HCT116 (cell line): ENCODE data around the gene MTRR. TPM values are rescaled to one million over a fixed set of nuclear protein-coding genes. Genes with fewer than 3 reads are reported as not detected.

Experiments used
- ATAC-seq: fragments of 200-7000 bp; cut with Tn5 transposase; 2 replicates; pipeline ENCODE4 v1.9.1; 2020; ENCODE audit warnings: mild to moderate bottlenecking, moderate library complexity
- BruUV-seq: library from RNA; stranded (reverse); fragments of 400-500 nt; replicated peaks from 2 replicates; lab custom pipeline; 2021; lab: Mats Ljungman, UMichigan
- CTCF ChIA-PET: fragments of 300-600 bp; sonication (Branson Sonifier 250); formaldehyde crosslinking; loops from one replicate; lab custom pipeline; 2021; ENCODE audit warnings: antibody characterized with exemption; lab: Charles Lee
- POLR2A ChIA-PET: fragments of 300-600, 350-600 bp; sonication (Branson Sonifier 250); formaldehyde crosslinking; loops from one replicate; lab custom pipeline; 2021; ENCODE audit warnings: antibody characterized with exemption; lab: Charles Lee
- RAD21 ChIA-PET, 2 experiments: fragments of 300-600 bp; sonication (Branson Sonifier 250); formaldehyde crosslinking; loops; one replicate each; lab custom pipeline; 2023; ENCODE audit warnings: low total read pairs in 2 of 2; ENCODE audit not compliant: uncharacterized antibody in 2 of 2, unreplicated experiment in 2 of 2, low non-redundant PET in 1 of 2; lab: Charles Lee
- DNase-seq: peaks from one replicate; pipeline ENCODE4 v3.0.0-alpha.2; 2010; ENCODE audit warnings: low read depth, low spot score
- H2AFZ ChIP-seq: fragments of 200-600 bp; shearing (Covaris generic), sonication (generic); 2 replicates; pipeline ENCODE4 v1.6.1; 2017; ENCODE audit warnings: low read depth, mixed run types, mixed read lengths, antibody characterized with exemption, low read length; ENCODE audit not compliant: poor library complexity, severe bottlenecking
- H3K27ac ChIP-seq: 2 replicates; pipeline ENCODE4 v1.5.1; 2012; ENCODE audit warnings: low read depth, low read length
- H3K27me3 ChIP-seq: fragments of 200-600 bp; sonication (generic); 2 replicates; pipeline ENCODE4 v1.6.1; 2016; ENCODE audit warnings: mixed run types, low read length, mixed read lengths; ENCODE audit not compliant: insufficient read depth
- H3K36me3 ChIP-seq, 2 experiments: fragments of 200-500 bp in 1 of 2; fragments of 200-600 bp in 1 of 2; sonication (Bioruptor generic) in 1 of 2; sonication (generic) in 1 of 2; 2 replicates each; pipeline versions ENCODE4 v1.5.1 to v1.6.1; 2014 to 2016; ENCODE audit warnings: low read length in 2 of 2, inconsistent platforms in 1 of 2, mixed read lengths in 1 of 2, mixed run types in 1 of 2; ENCODE audit not compliant: insufficient read depth in 2 of 2, control insufficient read depth in 1 of 2
- H3K4me1 ChIP-seq, 2 experiments: fragments of 200-600 bp in 1 of 2; sonication (generic) in 1 of 2; 2 replicates each; pipeline versions ENCODE4 v1.5.1 to v1.6.1; 2012 to 2017; ENCODE audit warnings: low read length in 2 of 2, inconsistent platforms in 1 of 2, mild to moderate bottlenecking in 1 of 2, mixed read lengths in 1 of 2, mixed run types in 1 of 2, moderate library complexity in 1 of 2; ENCODE audit not compliant: insufficient read depth in 2 of 2, control insufficient read depth in 1 of 2
- H3K4me2 ChIP-seq: fragments of 200-600 bp; sonication (generic); 2 replicates; pipeline ENCODE4 v1.6.1; 2017; ENCODE audit warnings: mixed run types, low read length, mixed read lengths
- H3K4me3 ChIP-seq, 2 experiments: fragments of 200-600 bp in 1 of 2; sonication (generic) in 1 of 2; replicated peaks in 1 of 2; 2 replicates each; pipeline ENCODE4 v1.5.1; 2011 to 2016; ENCODE audit warnings: low read length in 2 of 2, control low read depth in 1 of 2, low read depth in 1 of 2, mild to moderate bottlenecking in 1 of 2, mixed read lengths in 1 of 2, mixed run types in 1 of 2
- H3K79me2 ChIP-seq: fragments of 200-600 bp; sonication (generic); 2 replicates; pipeline ENCODE4 v1.6.1; 2017; ENCODE audit warnings: mild to moderate bottlenecking, mixed run types, low read length, moderate library complexity, mixed read lengths; ENCODE audit not compliant: insufficient read depth
- H3K9ac ChIP-seq: fragments of 200-600 bp; sonication (generic); 2 replicates; pipeline ENCODE4 v1.6.1; 2016; ENCODE audit warnings: low read length, mixed read lengths
- H3K9me2 ChIP-seq: fragments of 200-600 bp; sonication (generic), shearing (Covaris generic); 2 replicates; pipeline ENCODE4 v1.6.1; 2017; ENCODE audit warnings: mixed run types, mild to moderate bottlenecking, moderate library complexity; ENCODE audit not compliant: insufficient read depth
- H3K9me3 ChIP-seq, 2 experiments: fragments of 200-500 bp in 1 of 2; fragments of 200-600 bp in 1 of 2; sonication (Bioruptor generic) in 1 of 2; sonication (generic) in 1 of 2; 2 replicates each; pipeline ENCODE4 v1.6.1; 2014 to 2017; ENCODE audit warnings: low read length in 2 of 2, mixed read lengths in 2 of 2, inconsistent platforms in 1 of 2, low read depth in 1 of 2, mild to moderate bottlenecking in 1 of 2, mixed run types in 1 of 2, moderate library complexity in 1 of 2; ENCODE audit not compliant: control insufficient read depth in 1 of 2, insufficient read depth in 1 of 2
- H4K20me1 ChIP-seq: fragments of 200-600 bp; sonication (generic), shearing (Covaris generic); 2 replicates; pipeline ENCODE4 v1.6.1; 2017; ENCODE audit warnings: mixed run types, mild to moderate bottlenecking, moderate library complexity; ENCODE audit not compliant: insufficient read depth
- CBX3 ChIP-seq: IDR thresholded peaks from 2 replicates; pipeline ENCODE4 v1.6.1; 2012; ENCODE audit warnings: low read depth
- EGR1 ChIP-seq: IDR thresholded peaks from 2 replicates; pipeline ENCODE4 v1.6.1; 2012; ENCODE audit warnings: low read depth
- ELF1 ChIP-seq: IDR thresholded peaks from 2 replicates; pipeline ENCODE4 v1.6.1; 2012; ENCODE audit warnings: low read depth, borderline replicate concordance
- EZH2 ChIP-seq: fragments of 200-600 bp; sonication (generic); IDR thresholded peaks from 2 replicates; pipeline ENCODE4 v1.6.1; 2017; ENCODE audit warnings: antibody characterized with exemption, mixed run types
- EZH2phosphoT487 ChIP-seq: fragments of 200-600 bp; IDR thresholded peaks from 2 replicates; pipeline ENCODE4 v1.6.1; 2018; ENCODE audit warnings: antibody characterized with exemption, borderline replicate concordance
- FOSL1 ChIP-seq: IDR thresholded peaks from 2 replicates; pipeline ENCODE4 v1.6.1; 2012; ENCODE audit warnings: low read depth
- JUND ChIP-seq: IDR thresholded peaks from 2 replicates; pipeline ENCODE4 v1.6.1; 2012
- POLR2AphosphoS5 ChIP-seq: IDR thresholded peaks from 2 replicates; pipeline ENCODE4 v1.6.1; 2011; ENCODE audit warnings: mild to moderate bottlenecking, low read depth, low read length, moderate library complexity
- RAD21 ChIP-seq: IDR thresholded peaks from 2 replicates; pipeline ENCODE4 v1.6.1; 2012; ENCODE audit warnings: low read depth, mild to moderate bottlenecking
- SIN3A ChIP-seq: IDR thresholded peaks from 2 replicates; pipeline ENCODE4 v1.6.1; 2012; ENCODE audit warnings: low read depth
- SRF ChIP-seq: IDR thresholded peaks from 2 replicates; pipeline ENCODE4 v1.6.1; 2012; ENCODE audit warnings: low read depth
- YY1 ChIP-seq: IDR thresholded peaks from 2 replicates; pipeline ENCODE4 v1.6.1; 2011; ENCODE audit warnings: low read length, low read depth, moderate library complexity, mild to moderate bottlenecking; ENCODE audit not compliant: insufficient replicate concordance; ENCODE audit errors: extremely low read depth
- ZFX ChIP-seq: fragments of 450-650 bp; IDR thresholded peaks from 2 replicates; pipeline ENCODE4 v1.6.1; 2017
- ZNF274 ChIP-seq: fragments of 200-500 bp; sonication (Bioruptor generic); IDR thresholded peaks from 2 replicates; pipeline ENCODE4 v1.6.1; 2014; ENCODE audit warnings: mild to moderate bottlenecking, low read depth, low read length, inconsistent platforms
- intact Hi-C: fragments of 100-400 bp; cut with micrococcal nuclease; formaldehyde crosslinking; loops from 2 replicates; pipeline ENCODE4 v1.10.0; 2022
- total RNA-seq: library from RNA; stranded (reverse); gene quantifications from one replicate; pipeline ENCODE4 v1.2.1, GENCODE V29; 2021; ENCODE audit not compliant: unreplicated experiment
- TF ChIP-seq, protein P1 (sequence below): IDR thresholded peaks from 2 replicates; pipeline ENCODE4 v1.6.1; 2012
- TF ChIP-seq, protein P2 (sequence below): IDR thresholded peaks from 2 replicates; pipeline ENCODE4 v1.6.1; 2011; ENCODE audit warnings: mild to moderate bottlenecking, low read length, moderate library complexity; ENCODE audit not compliant: insufficient replicate concordance; ENCODE audit errors: extremely low read depth
- TF ChIP-seq, protein P3 (sequence below), 3 experiments: fragments of 200-600 bp in 1 of 3; sonication (generic) in 1 of 3; IDR thresholded peaks in 2 of 3; conservative IDR thresholded peaks in 1 of 3; 2 replicates each; pipeline ENCODE4 v1.5.1; 2012 to 2017; ENCODE audit warnings: low read depth in 2 of 3, low read length in 2 of 3, antibody characterized with exemption in 1 of 3, borderline replicate concordance in 1 of 3, control low read depth in 1 of 3, mild to moderate bottlenecking in 1 of 3, mixed read lengths in 1 of 3, mixed run types in 1 of 3, moderate library complexity in 1 of 3; ENCODE audit not compliant: insufficient read depth in 1 of 3
- TF ChIP-seq, protein P4 (sequence below): IDR thresholded peaks from 2 replicates; pipeline ENCODE4 v1.6.1; 2012; ENCODE audit warnings: low read depth
- TF ChIP-seq, protein P5 (sequence below): IDR thresholded peaks from 2 replicates; pipeline ENCODE4 v1.6.1; 2012

The MTRR gene
- total RNA-seq, 1 experiment from 2014 or later: 32.5 TPM

DNA sequence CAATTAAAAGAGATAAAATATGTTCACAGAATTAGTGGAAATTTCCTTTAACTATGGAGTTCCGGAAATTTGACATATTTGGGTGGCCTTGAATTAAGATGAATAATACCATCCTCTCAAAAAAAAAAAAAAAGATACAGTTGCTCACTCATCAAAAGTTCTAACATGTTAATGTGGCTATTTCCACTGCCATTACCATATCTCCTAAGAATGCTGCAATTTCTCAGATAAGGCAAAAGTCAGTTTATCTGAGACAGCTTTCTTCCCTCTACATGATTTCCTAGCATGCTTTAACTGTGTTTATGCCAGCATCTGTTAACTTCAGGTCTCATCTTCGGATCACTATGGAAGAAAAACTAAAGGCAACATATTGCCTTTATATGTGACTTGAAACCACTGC is 2.8 kb upstream of the MTRR start:
- no peak for ATAC-seq
- RAD21 ChIA-PET: no interaction called here
- CTCF ChIA-PET: no interaction called here
- TF ChIP-seq, protein P1, sequence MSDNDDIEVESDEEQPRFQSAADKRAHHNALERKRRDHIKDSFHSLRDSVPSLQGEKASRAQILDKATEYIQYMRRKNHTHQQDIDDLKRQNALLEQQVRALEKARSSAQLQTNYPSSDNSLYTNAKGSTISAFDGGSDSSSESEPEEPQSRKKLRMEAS: no peak
- TF ChIP-seq JUND: no peak
- TF ChIP-seq ZNF274: no peak
- no peak for TF ChIP-seq RAD21
- TF ChIP-seq CBX3: no peak
- TF ChIP-seq SIN3A: no peak
- TF ChIP-seq EZH2phosphoT487: no peak
- no peak for TF ChIP-seq SRF
- no peak for TF ChIP-seq POLR2AphosphoS5
- TF ChIP-seq EZH2: no peak
- TF ChIP-seq EGR1: no peak
- TF ChIP-seq, protein P2, sequence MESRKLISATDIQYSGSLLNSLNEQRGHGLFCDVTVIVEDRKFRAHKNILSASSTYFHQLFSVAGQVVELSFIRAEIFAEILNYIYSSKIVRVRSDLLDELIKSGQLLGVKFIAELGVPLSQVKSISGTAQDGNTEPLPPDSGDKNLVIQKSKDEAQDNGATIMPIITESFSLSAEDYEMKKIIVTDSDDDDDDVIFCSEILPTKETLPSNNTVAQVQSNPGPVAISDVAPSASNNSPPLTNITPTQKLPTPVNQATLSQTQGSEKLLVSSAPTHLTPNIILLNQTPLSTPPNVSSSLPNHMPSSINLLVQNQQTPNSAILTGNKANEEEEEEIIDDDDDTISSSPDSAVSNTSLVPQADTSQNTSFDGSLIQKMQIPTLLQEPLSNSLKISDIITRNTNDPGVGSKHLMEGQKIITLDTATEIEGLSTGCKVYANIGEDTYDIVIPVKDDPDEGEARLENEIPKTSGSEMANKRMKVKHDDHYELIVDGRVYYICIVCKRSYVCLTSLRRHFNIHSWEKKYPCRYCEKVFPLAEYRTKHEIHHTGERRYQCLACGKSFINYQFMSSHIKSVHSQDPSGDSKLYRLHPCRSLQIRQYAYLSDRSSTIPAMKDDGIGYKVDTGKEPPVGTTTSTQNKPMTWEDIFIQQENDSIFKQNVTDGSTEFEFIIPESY: no peak
- TF ChIP-seq, protein P3, sequence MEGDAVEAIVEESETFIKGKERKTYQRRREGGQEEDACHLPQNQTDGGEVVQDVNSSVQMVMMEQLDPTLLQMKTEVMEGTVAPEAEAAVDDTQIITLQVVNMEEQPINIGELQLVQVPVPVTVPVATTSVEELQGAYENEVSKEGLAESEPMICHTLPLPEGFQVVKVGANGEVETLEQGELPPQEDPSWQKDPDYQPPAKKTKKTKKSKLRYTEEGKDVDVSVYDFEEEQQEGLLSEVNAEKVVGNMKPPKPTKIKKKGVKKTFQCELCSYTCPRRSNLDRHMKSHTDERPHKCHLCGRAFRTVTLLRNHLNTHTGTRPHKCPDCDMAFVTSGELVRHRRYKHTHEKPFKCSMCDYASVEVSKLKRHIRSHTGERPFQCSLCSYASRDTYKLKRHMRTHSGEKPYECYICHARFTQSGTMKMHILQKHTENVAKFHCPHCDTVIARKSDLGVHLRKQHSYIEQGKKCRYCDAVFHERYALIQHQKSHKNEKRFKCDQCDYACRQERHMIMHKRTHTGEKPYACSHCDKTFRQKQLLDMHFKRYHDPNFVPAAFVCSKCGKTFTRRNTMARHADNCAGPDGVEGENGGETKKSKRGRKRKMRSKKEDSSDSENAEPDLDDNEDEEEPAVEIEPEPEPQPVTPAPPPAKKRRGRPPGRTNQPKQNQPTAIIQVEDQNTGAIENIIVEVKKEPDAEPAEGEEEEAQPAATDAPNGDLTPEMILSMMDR (IDR thresholded peaks at IDR 0.05 in 2 of 3, conservative IDR thresholded peaks at IDR 0.05 in 1 of 3; ENCODE audit: borderline replicate concordance in 1 of 3, insufficient read depth in 1 of 3, low read depth in 2 of 3, low read length in 2 of 3): no peak
- TF ChIP-seq, protein P4, sequence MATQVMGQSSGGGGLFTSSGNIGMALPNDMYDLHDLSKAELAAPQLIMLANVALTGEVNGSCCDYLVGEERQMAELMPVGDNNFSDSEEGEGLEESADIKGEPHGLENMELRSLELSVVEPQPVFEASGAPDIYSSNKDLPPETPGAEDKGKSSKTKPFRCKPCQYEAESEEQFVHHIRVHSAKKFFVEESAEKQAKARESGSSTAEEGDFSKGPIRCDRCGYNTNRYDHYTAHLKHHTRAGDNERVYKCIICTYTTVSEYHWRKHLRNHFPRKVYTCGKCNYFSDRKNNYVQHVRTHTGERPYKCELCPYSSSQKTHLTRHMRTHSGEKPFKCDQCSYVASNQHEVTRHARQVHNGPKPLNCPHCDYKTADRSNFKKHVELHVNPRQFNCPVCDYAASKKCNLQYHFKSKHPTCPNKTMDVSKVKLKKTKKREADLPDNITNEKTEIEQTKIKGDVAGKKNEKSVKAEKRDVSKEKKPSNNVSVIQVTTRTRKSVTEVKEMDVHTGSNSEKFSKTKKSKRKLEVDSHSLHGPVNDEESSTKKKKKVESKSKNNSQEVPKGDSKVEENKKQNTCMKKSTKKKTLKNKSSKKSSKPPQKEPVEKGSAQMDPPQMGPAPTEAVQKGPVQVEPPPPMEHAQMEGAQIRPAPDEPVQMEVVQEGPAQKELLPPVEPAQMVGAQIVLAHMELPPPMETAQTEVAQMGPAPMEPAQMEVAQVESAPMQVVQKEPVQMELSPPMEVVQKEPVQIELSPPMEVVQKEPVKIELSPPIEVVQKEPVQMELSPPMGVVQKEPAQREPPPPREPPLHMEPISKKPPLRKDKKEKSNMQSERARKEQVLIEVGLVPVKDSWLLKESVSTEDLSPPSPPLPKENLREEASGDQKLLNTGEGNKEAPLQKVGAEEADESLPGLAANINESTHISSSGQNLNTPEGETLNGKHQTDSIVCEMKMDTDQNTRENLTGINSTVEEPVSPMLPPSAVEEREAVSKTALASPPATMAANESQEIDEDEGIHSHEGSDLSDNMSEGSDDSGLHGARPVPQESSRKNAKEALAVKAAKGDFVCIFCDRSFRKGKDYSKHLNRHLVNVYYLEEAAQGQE: no peak
- TF ChIP-seq YY1: no peak
- TF ChIP-seq, protein P5, sequence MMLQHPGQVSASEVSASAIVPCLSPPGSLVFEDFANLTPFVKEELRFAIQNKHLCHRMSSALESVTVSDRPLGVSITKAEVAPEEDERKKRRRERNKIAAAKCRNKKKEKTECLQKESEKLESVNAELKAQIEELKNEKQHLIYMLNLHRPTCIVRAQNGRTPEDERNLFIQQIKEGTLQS: no peak
- no peak for TF ChIP-seq ZFX
- no peak for TF ChIP-seq ELF1
- no peak for TF ChIP-seq FOSL1
- intact Hi-C loops: no loop called here
- Histone ChIP-seq H3K36me3 (peaks cover 0 to 9% of the 10 kb centered on the region in 2 experiments; a peak in 3 of 4 replicates), H3K4me1 (peaks cover 7 to 18% of the 10 kb centered on the region in 2 experiments; a peak in 3 of 4 replicates), H3K9me2 (no peaks in the 10 kb centered on the region), H3K4me3 (no peak overlapping the region), H4K20me1 (no peaks in the 10 kb centered on the region), H3K9me3 (no peaks in the 10 kb centered on the region), H3K27me3 (no peaks in the 10 kb centered on the region), H2AFZ (no peak overlapping the region), H3K9ac (no peak overlapping the region), H3K27ac (no peak overlapping the region), H3K4me2 (no peak overlapping the region), H3K79me2 (peaks cover 44% of the 10 kb centered on the region)
- POLR2A ChIA-PET: no interaction called here
- no TSS peak for BruUV-seq
- no peak for DNase-seq
